LNCaP clone FGC (cell line): ENCODE results near the gene EGFL8.

Source experiments
- DNase-seq: peaks from one replicate; pipeline ENCODE4 v3.0.0-alpha.2; 2011; ENCODE audit warnings: low read depth
- H3K4me3 ChIP-seq: 2 replicates; pipeline ENCODE4 v1.5.1; 2011; ENCODE audit warnings: mild to moderate bottlenecking, low read depth, low read length, control low read depth
- TF ChIP-seq, protein P1 (sequence below): IDR thresholded peaks from 2 replicates; pipeline ENCODE4 v1.5.1; 2012; ENCODE audit warnings: mild to moderate bottlenecking; ENCODE audit not compliant: control insufficient read depth, insufficient read depth; ENCODE audit errors: extremely low read depth

Gene EGFL8

GRCh38 chr6:32175322-32175710 is 10.9 kb downstream of the EGFL8 start:
- TF ChIP-seq, protein P1, sequence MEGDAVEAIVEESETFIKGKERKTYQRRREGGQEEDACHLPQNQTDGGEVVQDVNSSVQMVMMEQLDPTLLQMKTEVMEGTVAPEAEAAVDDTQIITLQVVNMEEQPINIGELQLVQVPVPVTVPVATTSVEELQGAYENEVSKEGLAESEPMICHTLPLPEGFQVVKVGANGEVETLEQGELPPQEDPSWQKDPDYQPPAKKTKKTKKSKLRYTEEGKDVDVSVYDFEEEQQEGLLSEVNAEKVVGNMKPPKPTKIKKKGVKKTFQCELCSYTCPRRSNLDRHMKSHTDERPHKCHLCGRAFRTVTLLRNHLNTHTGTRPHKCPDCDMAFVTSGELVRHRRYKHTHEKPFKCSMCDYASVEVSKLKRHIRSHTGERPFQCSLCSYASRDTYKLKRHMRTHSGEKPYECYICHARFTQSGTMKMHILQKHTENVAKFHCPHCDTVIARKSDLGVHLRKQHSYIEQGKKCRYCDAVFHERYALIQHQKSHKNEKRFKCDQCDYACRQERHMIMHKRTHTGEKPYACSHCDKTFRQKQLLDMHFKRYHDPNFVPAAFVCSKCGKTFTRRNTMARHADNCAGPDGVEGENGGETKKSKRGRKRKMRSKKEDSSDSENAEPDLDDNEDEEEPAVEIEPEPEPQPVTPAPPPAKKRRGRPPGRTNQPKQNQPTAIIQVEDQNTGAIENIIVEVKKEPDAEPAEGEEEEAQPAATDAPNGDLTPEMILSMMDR = no peak
- peak overlapping the region; percentile 99 for H3K4me3 ChIP-seq
- DNase-seq = no peak

GRCh38 chr6:32175711-32176475 is 11.5 kb downstream of the EGFL8 start, which contains the start of gene AGPAT1:
Gene AGPAT1, minus strand, starts transcription at chr6:32176084. Its CDS starts 4,588 bp downstream, at chr6:32171496.
- H3K4me3 ChIP-seq = peak within 1 kb of the TSS; percentile 99
- TF ChIP-seq, protein P1 = no peak
- DNase-seq = peak; percentile 90

- H3K4me3 ChIP-seq = peak overlapping the region; percentile 99
- TF ChIP-seq, protein P1 = no peak
- DNase-seq = no peak
Measured at GRCh38 chr6:32176476-32177182, 12.2 kb downstream of the EGFL8 start.

GRCh38 chr6:32177183-32177787 is 12.9 kb downstream of the EGFL8 start:
- peak overlapping the region; percentile 99 for H3K4me3 ChIP-seq
- no peak for DNase-seq
- TF ChIP-seq, protein P1 = no peak

- peak; percentile 100 for DNase-seq
- TF ChIP-seq, protein P1 = no peak
- H3K4me3 ChIP-seq = peak within 1 kb of the TSS; percentile 99
Measured at GRCh38 chr6:32177788-32178546, 13.6 kb downstream of the EGFL8 start, which contains the start of gene RNF5. Gene RNF5, plus strand, starts transcription at chr6:32178405. Its CDS starts 107 bp downstream, at chr6:32178512.
